Stimulated activated CD4-positive, alpha-beta T cell treated with anti-CD3 and anti-CD28 coated beads, Interleukin-4, amount 100 ng/mL, for 48 hours (primary cell): ENCODE data around the gene ELL.

Experiments
- DNase-seq, 2 donors: peaks; one replicate each; pipeline ENCODE4 v3.0.0-alpha.2; 2020; ENCODE audit warnings: low read depth in 2 of 2

The ELL gene

DNA sequence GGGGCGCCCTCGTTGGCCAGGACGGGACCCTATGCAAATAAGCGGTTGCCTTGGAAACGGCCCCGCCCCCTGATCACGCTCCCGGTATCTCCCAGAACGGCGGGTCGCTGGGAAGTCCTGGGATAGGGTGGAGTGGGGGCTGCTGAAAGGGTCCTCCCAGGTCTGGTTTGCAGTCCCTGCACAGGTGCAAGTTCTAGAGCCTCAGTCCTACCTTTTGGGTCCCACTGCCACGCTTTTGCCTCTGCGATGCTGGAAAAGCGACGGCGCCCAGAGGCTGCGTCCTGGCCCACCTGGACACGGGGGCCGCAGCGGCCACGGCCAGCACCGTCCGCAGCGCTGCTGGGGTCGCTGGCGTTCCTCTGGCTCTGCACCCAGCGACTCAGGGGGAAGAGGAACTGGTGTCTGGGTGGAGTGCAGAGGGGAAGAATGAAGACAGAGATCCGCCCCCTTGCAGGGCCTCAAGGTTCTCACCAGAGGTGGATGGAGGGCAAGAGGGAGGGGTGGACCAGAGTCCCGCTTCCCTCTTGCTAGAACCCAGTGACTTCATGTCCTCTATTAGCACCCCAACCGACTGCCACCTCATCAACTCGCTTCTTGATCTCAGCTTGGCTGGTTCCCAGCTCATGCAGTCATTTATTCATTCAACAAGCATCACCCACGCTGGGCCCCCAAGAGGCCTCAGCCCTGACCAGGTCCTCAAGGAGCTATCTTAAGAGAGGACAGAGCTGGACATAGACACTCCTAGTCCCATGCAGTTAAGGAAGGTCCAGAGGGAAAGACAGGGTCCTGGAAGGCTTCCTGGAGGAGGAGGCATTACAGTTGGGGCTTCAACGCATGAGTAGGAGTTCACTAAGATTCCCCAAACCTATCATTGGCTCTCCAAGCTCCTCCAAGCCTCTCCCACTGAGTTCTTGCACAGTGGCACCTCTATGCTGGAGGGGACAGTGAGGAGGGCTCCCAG lies 124.3 kb downstream of the ELL start, which contains the start of gene LRRC25:
Gene LRRC25 (minus strand): TSS at position 381 of the 961 bp plus-strand sequence. CDS start 659 bp downstream, outside the sequence.
- DNase-seq = no peak

- DNase-seq = no peak
Measured at GRCh38 chr19:18396471-18397241, 125.2 kb downstream of the ELL start.

DNA sequence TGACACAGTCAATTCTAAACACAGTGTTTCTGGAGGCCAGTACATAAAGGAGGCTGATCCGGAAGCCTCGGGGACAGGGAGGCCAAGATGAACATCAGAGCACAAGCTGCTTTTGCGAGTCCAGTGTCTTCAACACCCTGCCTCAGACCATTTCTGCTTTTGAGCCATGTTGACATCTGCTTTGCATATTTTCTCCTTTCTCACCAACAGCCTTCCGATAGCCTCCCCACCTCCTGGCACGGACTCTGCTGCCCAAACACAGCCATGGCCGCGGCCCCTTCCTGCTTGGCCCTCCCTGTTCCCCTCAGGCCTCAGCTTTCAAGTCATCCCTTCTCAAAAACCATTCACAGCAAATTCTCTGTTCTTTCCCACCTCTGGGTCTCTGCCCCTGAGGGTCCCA lies 128.0 kb downstream of the ELL start:
- DNase-seq = no peak

DNA sequence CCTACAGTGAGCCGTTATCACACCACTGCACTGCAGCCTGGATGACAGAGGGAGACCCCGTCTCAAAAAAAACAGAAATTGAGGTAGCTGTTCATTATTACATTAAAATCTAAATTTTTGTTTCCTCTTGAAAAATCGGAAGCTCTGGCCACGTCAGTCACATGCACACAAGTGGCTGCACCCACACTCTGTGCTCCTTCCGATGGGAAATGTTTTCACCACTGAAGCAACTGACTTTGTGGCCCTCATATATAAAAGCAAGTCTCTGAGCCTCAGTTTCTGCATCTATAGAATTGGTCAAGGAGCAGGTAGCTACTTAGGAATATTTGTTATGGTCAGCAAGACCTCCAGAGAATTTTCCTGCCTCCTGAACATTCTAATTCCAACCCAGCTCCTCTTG lies 128.9 kb downstream of the ELL start:
- no peak for DNase-seq
